HepG2 (cell line): Measurements from ENCODE around the gene GCLM. TPM values are rescaled to one million over a fixed set of nuclear protein-coding genes. Genes with fewer than 3 reads are reported as not detected.
A peak's percentile ranks its signal among the peaks of the same experiment; 100 is the strongest.

Experiments used
- AGO1 ChIP-seq: fragments of 200-400 bp; formaldehyde crosslinking; IDR thresholded peaks from 2 replicates; pipeline ENCODE4 v1.6.1; 2017; ENCODE audit warnings: mild to moderate bottlenecking, low read depth, low read length, moderate library complexity; ENCODE audit not compliant: poor library complexity, severe bottlenecking
- DBP ChIP-seq: sonication (generic); formaldehyde crosslinking; IDR thresholded peaks from 2 replicates; pipeline ENCODE4 v1.4.0; 2020; ENCODE audit warnings: missing genetic modification reagents; ENCODE audit errors: not compliant biosample characterization
- EP300 ChIP-seq, 3 experiments: sonication (generic) in 1 of 3; formaldehyde crosslinking in 1 of 3; IDR thresholded peaks; 2 replicates each; pipeline versions ENCODE4 v1.5.1 to v1.6.1; 2011 to 2020; ENCODE audit warnings: low read depth in 2 of 3, low read length in 2 of 3, borderline replicate concordance in 1 of 3, improper control_type of control experiment in 1 of 3, mild to moderate bottlenecking in 1 of 3, missing genetic modification reagents in 1 of 3, moderate library complexity in 1 of 3
- ETS1 ChIP-seq: sonication (generic); formaldehyde crosslinking; IDR thresholded peaks from 2 replicates; pipeline ENCODE4 v1.4.0; 2020; ENCODE audit warnings: missing genetic modification reagents
- ETV5 ChIP-seq: IDR thresholded peaks from 2 replicates; pipeline ENCODE4 v1.6.1; 2018; ENCODE audit warnings: missing biosample characterization, missing genetic modification reagents, inconsistent platforms, borderline replicate concordance
- ETV6 ChIP-seq: sonication (generic); formaldehyde crosslinking; conservative IDR thresholded peaks from 2 replicates; pipeline ENCODE4 v1.4.0; 2020; ENCODE audit warnings: missing genetic modification reagents
- HDAC6 ChIP-seq: fragments of 200-600 bp; sonication (generic); IDR thresholded peaks from 2 replicates; pipeline ENCODE4 v1.7.0; 2017; ENCODE audit warnings: mild to moderate bottlenecking, antibody characterized with exemption, low read length, low read depth
- JDP2 ChIP-seq: sonication (generic); formaldehyde crosslinking; IDR thresholded peaks from 2 replicates; pipeline ENCODE4 v1.8.1; 2022; ENCODE audit warnings: missing genetic modification reagents, borderline replicate concordance
- MTF2 ChIP-seq: sonication (generic); formaldehyde crosslinking; IDR thresholded peaks from 2 replicates; pipeline ENCODE4 v1.5.0; 2020; ENCODE audit warnings: missing genetic modification reagents, borderline replicate concordance
- NFE2L2 ChIP-seq: fragments of 150-350 bp; IDR thresholded peaks from 2 replicates; pipeline ENCODE4 v1.6.1; 2014; ENCODE audit warnings: low read length
- REXO4 ChIP-seq: sonication (generic); formaldehyde crosslinking; IDR thresholded peaks from 2 replicates; pipeline ENCODE4 v1.8.0; 2022; ENCODE audit warnings: missing genetic modification reagents, mild to moderate bottlenecking, borderline replicate concordance
- SMYD3 ChIP-seq: sonication (generic); formaldehyde crosslinking; IDR thresholded peaks from 2 replicates; pipeline ENCODE4 v1.8.1; 2023; ENCODE audit warnings: mild to moderate bottlenecking, missing genetic modification reagents
- SP2 ChIP-seq: sonication (generic); formaldehyde crosslinking; IDR thresholded peaks from 2 replicates; pipeline ENCODE4 v1.5.1; 2020; ENCODE audit warnings: mild to moderate bottlenecking, missing genetic modification reagents
- U2AF1 ChIP-seq: fragments of 200-400 bp; formaldehyde crosslinking; optimal IDR thresholded peaks from 2 replicates; pipeline ENCODE3; 2017; ENCODE audit warnings: mild to moderate bottlenecking, low read depth, low read length
- ZBTB37 ChIP-seq: sonication (generic); formaldehyde crosslinking; IDR thresholded peaks from 2 replicates; pipeline ENCODE4 v1.4.0; 2020; ENCODE audit warnings: mild to moderate bottlenecking, missing genetic modification reagents
- ZNF12 ChIP-seq: sonication (generic); formaldehyde crosslinking; IDR thresholded peaks from 2 replicates; pipeline ENCODE4 v1.5.0; 2020; ENCODE audit warnings: missing genetic modification reagents
- ZNF225 ChIP-seq: sonication (generic); formaldehyde crosslinking; IDR thresholded peaks from 2 replicates; pipeline ENCODE4 v1.4.0; 2020; ENCODE audit warnings: mild to moderate bottlenecking, missing genetic modification reagents
- ZNF256 ChIP-seq: sonication (generic); formaldehyde crosslinking; conservative IDR thresholded peaks from 2 replicates; pipeline ENCODE4 v1.4.0; 2020; ENCODE audit warnings: missing genetic modification reagents
- ZNF343 ChIP-seq: sonication (generic); formaldehyde crosslinking; IDR thresholded peaks from 2 replicates; pipeline ENCODE4 v1.4.0; 2020; ENCODE audit warnings: mild to moderate bottlenecking, missing genetic modification reagents
- ZNF367 ChIP-seq: sonication (generic); formaldehyde crosslinking; IDR thresholded peaks from 2 replicates; pipeline ENCODE4 v1.4.0; 2020; ENCODE audit warnings: missing genetic modification reagents, borderline replicate concordance
- ZNF567 ChIP-seq: sonication (generic); formaldehyde crosslinking; IDR thresholded peaks from 2 replicates; pipeline ENCODE4 v1.8.1; 2023; ENCODE audit warnings: mild to moderate bottlenecking, missing genetic modification reagents, borderline replicate concordance
- ZNF589 ChIP-seq: sonication (generic); formaldehyde crosslinking; conservative IDR thresholded peaks from 2 replicates; pipeline ENCODE4 v1.8.0; 2022; ENCODE audit warnings: mild to moderate bottlenecking, moderate library complexity, missing genetic modification reagents
- ZNF7 ChIP-seq: IDR thresholded peaks from 2 replicates; pipeline ENCODE4 v1.6.1; 2016; ENCODE audit warnings: missing biosample characterization, missing genetic modification reagents
- ZSCAN9 ChIP-seq: IDR thresholded peaks from 2 replicates; pipeline ENCODE4 v1.6.1; 2016; ENCODE audit warnings: borderline replicate concordance
- ZXDC ChIP-seq: sonication (generic); formaldehyde crosslinking; IDR thresholded peaks from 2 replicates; pipeline ENCODE4 v1.5.0; 2020; ENCODE audit warnings: mild to moderate bottlenecking, missing genetic modification reagents
- ZZZ3 ChIP-seq: sonication (generic); formaldehyde crosslinking; IDR thresholded peaks from 2 replicates; pipeline ENCODE4 v1.4.0; 2020; ENCODE audit warnings: missing genetic modification reagents, mild to moderate bottlenecking, borderline replicate concordance
- polyA plus RNA-seq, 8 experiments: library from polyadenylated mRNA; depleted of rRNA in 3 of 8; stranded (reverse) in 7 of 8; unstranded in 1 of 8; fragments of >200 nt; fragmentation: Illumina TruSeq in 4 of 8; extraction: Trizol in 4 of 8; gene quantifications; 2 replicates each; pipeline versions ENCODE4 v1.2.1 to v1.2.3, GENCODE V29; 2011 to 2016; ENCODE audit warnings: low read depth in 4 of 8, missing spikeins in 1 of 8, mixed read lengths in 1 of 8; ENCODE audit not compliant: insufficient read depth in 1 of 8
- total RNA-seq, 5 experiments: library from RNA; depleted of rRNA; stranded (reverse); fragments of >200 nt; fragmentation: Illumina TruSeq; extraction: Trizol; gene quantifications; 2 replicates each; pipeline ENCODE4 v1.2.3, GENCODE V29; 2016; ENCODE audit warnings: low read depth in 1 of 5

The GCLM gene
- total and polyA plus RNA-seq, 2 of the 13 experiments (the other 11 are each of a cell fraction or from before 2014, with no cell fraction given): 8.7 to 29.9 TPM

- no peak for TF ChIP-seq ETV6 (CRISPR knock-in tag)
- no peak for TF ChIP-seq ETV5 (CRISPR knock-in tag)
- no peak for TF ChIP-seq ZZZ3 (CRISPR knock-in tag)
- TF ChIP-seq NFE2L2: no peak
- no peak for TF ChIP-seq U2AF1
- TF ChIP-seq ETS1: no peak
- TF ChIP-seq EP300 (IDR thresholded peaks at IDR 0.05; ENCODE audit: low read depth in 2 of 2, low read length in 2 of 2): no peak
- no peak for TF ChIP-seq EP300 (CRISPR knock-in tag; IDR thresholded peaks at IDR 0.05; ENCODE audit: borderline replicate concordance)
- no peak for TF ChIP-seq MTF2 (CRISPR knock-in tag)
- peak; percentile 73; the same call in 1 of the 2 replicates for TF ChIP-seq ZSCAN9
- no peak for TF ChIP-seq SMYD3
- TF ChIP-seq SP2 (CRISPR knock-in tag): no peak
- no peak for TF ChIP-seq AGO1
- no peak for TF ChIP-seq ZNF225 (CRISPR knock-in tag)
- peak; percentile 48 for TF ChIP-seq DBP (CRISPR knock-in tag)
- no peak for TF ChIP-seq ZNF589 (CRISPR knock-in tag)
- no peak for TF ChIP-seq ZBTB37
- no peak for TF ChIP-seq ZNF567 (CRISPR knock-in tag)
- TF ChIP-seq REXO4: no peak
- no peak for TF ChIP-seq ZNF7 (CRISPR knock-in tag)
- no peak for TF ChIP-seq ZXDC
- TF ChIP-seq ZNF256 (CRISPR knock-in tag): no peak
- no peak for TF ChIP-seq ZNF343 (CRISPR knock-in tag)
- TF ChIP-seq ZNF367: no peak
- TF ChIP-seq JDP2 (CRISPR knock-in tag): no peak
- TF ChIP-seq ZNF12: no peak; the same call in 1 of the 2 replicates
- no peak for TF ChIP-seq HDAC6
These were observed 61.4 kb downstream of the GCLM start (continued) for GRCh38 chr1:93847811-93848288.
